ENCODE results near the gene AMBRA1. TPM values are rescaled to one million over a fixed set of nuclear protein-coding genes. Genes with fewer than 3 reads are reported as not detected.

AMBRA1 gene
- polyA plus RNA-seq, 1 donor from 2014 or later = 34.5 TPM

DNA sequence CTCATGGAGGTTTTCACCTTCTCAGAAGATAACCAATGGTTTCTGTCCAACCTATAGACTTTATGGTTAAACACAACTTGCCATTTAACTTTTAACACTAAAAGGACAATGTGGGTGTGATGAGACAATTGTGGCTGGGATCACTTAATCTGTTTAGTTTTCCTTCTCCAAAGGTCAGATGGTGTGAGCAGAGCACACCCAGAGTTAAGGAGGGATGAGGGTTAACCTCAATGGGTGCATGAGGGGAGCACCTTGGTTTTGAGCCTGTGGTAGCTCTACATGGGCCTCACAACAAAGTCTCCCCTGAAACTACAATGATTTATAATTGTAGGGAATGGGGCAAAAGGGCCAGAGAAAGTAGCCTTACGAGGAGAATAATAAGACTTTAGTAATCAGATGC, 173.3 kb downstream of the AMBRA1 start:
- no peaks in the 10 kb centered on the region for H3K9me2 ChIP-seq (ENCODE audit: insufficient read depth, low read length)
- no peaks in the 10 kb centered on the region for H4K20me1 ChIP-seq (ENCODE audit: insufficient read depth)
- no peaks in the 10 kb centered on the region for H3K27me3 ChIP-seq (ENCODE audit: insufficient read depth, low read depth, low read length)
- H3K4me2 ChIP-seq (ENCODE audit: low read length) = no peak overlapping the region
- no peaks in the 10 kb centered on the region for H3K79me2 ChIP-seq (replicated peaks; ENCODE audit: insufficient read depth, low read length)
- TF ChIP-seq, protein P1, sequence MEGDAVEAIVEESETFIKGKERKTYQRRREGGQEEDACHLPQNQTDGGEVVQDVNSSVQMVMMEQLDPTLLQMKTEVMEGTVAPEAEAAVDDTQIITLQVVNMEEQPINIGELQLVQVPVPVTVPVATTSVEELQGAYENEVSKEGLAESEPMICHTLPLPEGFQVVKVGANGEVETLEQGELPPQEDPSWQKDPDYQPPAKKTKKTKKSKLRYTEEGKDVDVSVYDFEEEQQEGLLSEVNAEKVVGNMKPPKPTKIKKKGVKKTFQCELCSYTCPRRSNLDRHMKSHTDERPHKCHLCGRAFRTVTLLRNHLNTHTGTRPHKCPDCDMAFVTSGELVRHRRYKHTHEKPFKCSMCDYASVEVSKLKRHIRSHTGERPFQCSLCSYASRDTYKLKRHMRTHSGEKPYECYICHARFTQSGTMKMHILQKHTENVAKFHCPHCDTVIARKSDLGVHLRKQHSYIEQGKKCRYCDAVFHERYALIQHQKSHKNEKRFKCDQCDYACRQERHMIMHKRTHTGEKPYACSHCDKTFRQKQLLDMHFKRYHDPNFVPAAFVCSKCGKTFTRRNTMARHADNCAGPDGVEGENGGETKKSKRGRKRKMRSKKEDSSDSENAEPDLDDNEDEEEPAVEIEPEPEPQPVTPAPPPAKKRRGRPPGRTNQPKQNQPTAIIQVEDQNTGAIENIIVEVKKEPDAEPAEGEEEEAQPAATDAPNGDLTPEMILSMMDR (IDR thresholded peaks at IDR 0.05; ENCODE audit: poor library complexity, severe bottlenecking) = no peak
- no peak for TF ChIP-seq SMC3 (conservative IDR thresholded peaks at IDR 0.05; ENCODE audit: poor library complexity)
- no peak for TF ChIP-seq RAD21 (conservative IDR thresholded peaks at IDR 0.05)
- no peak for TF ChIP-seq TAF1 (IDR thresholded peaks at IDR 0.05; ENCODE audit: low read depth)
- no peak for TF ChIP-seq POLR2AphosphoS5 (IDR thresholded peaks at IDR 0.05)
- TF ChIP-seq MXI1 (conservative IDR thresholded peaks at IDR 0.05; ENCODE audit: poor library complexity, severe bottlenecking) = no peak
- no peak for TF ChIP-seq EP300 (conservative IDR thresholded peaks at IDR 0.05; ENCODE audit: poor library complexity, severe bottlenecking)
- no peak for TF ChIP-seq EZH2 (IDR thresholded peaks at IDR 0.05; ENCODE audit: borderline replicate concordance, insufficient read depth, low read length, poor library complexity, severe bottlenecking)
- no peaks in the 10 kb centered on the region for H3K36me3 ChIP-seq (ENCODE audit: insufficient read depth, low read length)
- H3K27ac ChIP-seq (ENCODE audit: low read length) = no peak overlapping the region
- H3K9me3 ChIP-seq (ENCODE audit: low read length) = no peaks in the 10 kb centered on the region
- H3F3A ChIP-seq (ENCODE audit: insufficient read depth, low read length, poor library complexity, severe bottlenecking) = no peaks in the 10 kb centered on the region
- H2AFZ ChIP-seq (ENCODE audit: low read depth, low read length) = no peak overlapping the region
- H3K4me3 ChIP-seq (ENCODE audit: low read length) = no peak overlapping the region
- no peak overlapping the region for H3K9ac ChIP-seq (ENCODE audit: low read length)

DNA sequence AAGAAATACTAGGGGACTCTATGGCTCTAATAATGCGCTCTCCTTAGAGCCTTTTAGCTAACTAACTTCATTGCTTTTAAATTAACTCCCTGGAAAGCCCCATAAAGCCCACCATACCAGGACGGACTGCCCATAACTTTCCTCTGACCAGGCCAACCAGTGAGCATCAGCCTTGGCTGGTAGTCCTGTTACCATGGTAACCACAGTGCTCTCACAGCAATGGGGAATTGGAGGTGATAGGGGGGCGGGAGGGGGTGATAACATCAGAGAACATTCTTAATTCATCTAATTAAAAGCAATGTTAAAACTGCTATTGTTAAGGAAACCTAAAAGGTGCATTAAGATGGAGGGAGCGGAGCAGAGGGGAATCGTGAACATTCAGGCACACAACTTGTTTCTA, 175.1 kb downstream of the AMBRA1 start:
- H3K4me3 ChIP-seq (ENCODE audit: low read length) = no peak overlapping the region

More for the DNA sequence above, 175.1 kb downstream of the AMBRA1 start:
- no peak overlapping the region for H3K27ac ChIP-seq (ENCODE audit: low read length)
- no peaks in the 10 kb centered on the region for H3K79me2 ChIP-seq (replicated peaks; ENCODE audit: insufficient read depth, low read length)
- H4K20me1 ChIP-seq (ENCODE audit: insufficient read depth) = no peaks in the 10 kb centered on the region
- no peaks in the 10 kb centered on the region for H3K9me3 ChIP-seq (ENCODE audit: low read length)
- H3K4me2 ChIP-seq (ENCODE audit: low read length) = no peak overlapping the region
- no peak overlapping the region for H2AFZ ChIP-seq (ENCODE audit: low read depth, low read length)
- no peaks in the 10 kb centered on the region for H3K9me2 ChIP-seq (ENCODE audit: insufficient read depth, low read length)
- no peaks in the 10 kb centered on the region for H3F3A ChIP-seq (ENCODE audit: insufficient read depth, low read length, poor library complexity, severe bottlenecking)
- no peaks in the 10 kb centered on the region for H3K36me3 ChIP-seq (ENCODE audit: insufficient read depth, low read length)
- no peaks in the 10 kb centered on the region for H3K27me3 ChIP-seq (ENCODE audit: insufficient read depth, low read depth, low read length)
- no peak overlapping the region for H3K9ac ChIP-seq (ENCODE audit: low read length)
- TF ChIP-seq, protein P1 (IDR thresholded peaks at IDR 0.05; ENCODE audit: poor library complexity, severe bottlenecking) = no peak
- TF ChIP-seq MXI1 (conservative IDR thresholded peaks at IDR 0.05; ENCODE audit: poor library complexity, severe bottlenecking) = no peak
- TF ChIP-seq, protein P2, sequence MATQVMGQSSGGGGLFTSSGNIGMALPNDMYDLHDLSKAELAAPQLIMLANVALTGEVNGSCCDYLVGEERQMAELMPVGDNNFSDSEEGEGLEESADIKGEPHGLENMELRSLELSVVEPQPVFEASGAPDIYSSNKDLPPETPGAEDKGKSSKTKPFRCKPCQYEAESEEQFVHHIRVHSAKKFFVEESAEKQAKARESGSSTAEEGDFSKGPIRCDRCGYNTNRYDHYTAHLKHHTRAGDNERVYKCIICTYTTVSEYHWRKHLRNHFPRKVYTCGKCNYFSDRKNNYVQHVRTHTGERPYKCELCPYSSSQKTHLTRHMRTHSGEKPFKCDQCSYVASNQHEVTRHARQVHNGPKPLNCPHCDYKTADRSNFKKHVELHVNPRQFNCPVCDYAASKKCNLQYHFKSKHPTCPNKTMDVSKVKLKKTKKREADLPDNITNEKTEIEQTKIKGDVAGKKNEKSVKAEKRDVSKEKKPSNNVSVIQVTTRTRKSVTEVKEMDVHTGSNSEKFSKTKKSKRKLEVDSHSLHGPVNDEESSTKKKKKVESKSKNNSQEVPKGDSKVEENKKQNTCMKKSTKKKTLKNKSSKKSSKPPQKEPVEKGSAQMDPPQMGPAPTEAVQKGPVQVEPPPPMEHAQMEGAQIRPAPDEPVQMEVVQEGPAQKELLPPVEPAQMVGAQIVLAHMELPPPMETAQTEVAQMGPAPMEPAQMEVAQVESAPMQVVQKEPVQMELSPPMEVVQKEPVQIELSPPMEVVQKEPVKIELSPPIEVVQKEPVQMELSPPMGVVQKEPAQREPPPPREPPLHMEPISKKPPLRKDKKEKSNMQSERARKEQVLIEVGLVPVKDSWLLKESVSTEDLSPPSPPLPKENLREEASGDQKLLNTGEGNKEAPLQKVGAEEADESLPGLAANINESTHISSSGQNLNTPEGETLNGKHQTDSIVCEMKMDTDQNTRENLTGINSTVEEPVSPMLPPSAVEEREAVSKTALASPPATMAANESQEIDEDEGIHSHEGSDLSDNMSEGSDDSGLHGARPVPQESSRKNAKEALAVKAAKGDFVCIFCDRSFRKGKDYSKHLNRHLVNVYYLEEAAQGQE (IDR thresholded peaks at IDR 0.05; ENCODE audit: borderline replicate concordance) = no peak
- TF ChIP-seq EP300 (conservative IDR thresholded peaks at IDR 0.05; ENCODE audit: poor library complexity, severe bottlenecking) = no peak
- TF ChIP-seq RAD21 (conservative IDR thresholded peaks at IDR 0.05) = no peak
- TF ChIP-seq EZH2 (IDR thresholded peaks at IDR 0.05; ENCODE audit: borderline replicate concordance, insufficient read depth, low read length, poor library complexity, severe bottlenecking) = no peak
- no peak for TF ChIP-seq TAF1 (IDR thresholded peaks at IDR 0.05; ENCODE audit: low read depth)
- TF ChIP-seq SMC3 (conservative IDR thresholded peaks at IDR 0.05; ENCODE audit: poor library complexity) = no peak
- no peak for TF ChIP-seq POLR2AphosphoS5 (IDR thresholded peaks at IDR 0.05)

All from neural cell (in vitro differentiated cells).